ENCODE measurements around the gene RNF34.
"Not testable (repeated sequence)": the region's sequence is repeated elsewhere in the genome, so short reads cannot be mapped to it uniquely, and the experiment has no call there.

Gene RNF34

DNA sequence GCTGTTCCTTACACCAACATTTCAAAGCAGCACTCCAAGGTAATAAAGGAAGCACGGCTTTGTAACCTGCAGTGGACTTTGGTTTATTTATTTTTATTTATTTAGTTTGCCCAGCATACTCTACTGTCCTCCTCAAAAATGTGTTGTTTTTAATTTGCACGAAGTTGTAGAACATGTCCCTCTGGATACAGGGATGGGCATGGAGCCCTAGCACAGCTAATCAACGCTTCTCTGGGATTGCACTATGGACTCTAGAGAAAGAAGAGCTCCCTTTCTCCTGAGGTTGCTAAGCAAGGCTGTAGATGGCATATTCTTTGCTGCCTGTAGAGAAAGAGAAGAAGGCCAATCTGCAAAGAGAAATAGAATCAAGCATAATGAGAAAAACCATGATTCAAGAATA, 41.8 kb upstream of the RNF34 start:
- TF ChIP-seq, protein P1, sequence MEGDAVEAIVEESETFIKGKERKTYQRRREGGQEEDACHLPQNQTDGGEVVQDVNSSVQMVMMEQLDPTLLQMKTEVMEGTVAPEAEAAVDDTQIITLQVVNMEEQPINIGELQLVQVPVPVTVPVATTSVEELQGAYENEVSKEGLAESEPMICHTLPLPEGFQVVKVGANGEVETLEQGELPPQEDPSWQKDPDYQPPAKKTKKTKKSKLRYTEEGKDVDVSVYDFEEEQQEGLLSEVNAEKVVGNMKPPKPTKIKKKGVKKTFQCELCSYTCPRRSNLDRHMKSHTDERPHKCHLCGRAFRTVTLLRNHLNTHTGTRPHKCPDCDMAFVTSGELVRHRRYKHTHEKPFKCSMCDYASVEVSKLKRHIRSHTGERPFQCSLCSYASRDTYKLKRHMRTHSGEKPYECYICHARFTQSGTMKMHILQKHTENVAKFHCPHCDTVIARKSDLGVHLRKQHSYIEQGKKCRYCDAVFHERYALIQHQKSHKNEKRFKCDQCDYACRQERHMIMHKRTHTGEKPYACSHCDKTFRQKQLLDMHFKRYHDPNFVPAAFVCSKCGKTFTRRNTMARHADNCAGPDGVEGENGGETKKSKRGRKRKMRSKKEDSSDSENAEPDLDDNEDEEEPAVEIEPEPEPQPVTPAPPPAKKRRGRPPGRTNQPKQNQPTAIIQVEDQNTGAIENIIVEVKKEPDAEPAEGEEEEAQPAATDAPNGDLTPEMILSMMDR (IDR thresholded peaks at IDR 0.05; ENCODE audit: control extremely low read depth, extremely low read depth, low read depth, missing control alignments), result no peak
- no peak for DNase-seq (ENCODE audit: extremely low spot score)
- ChIA-PET CTCF (interaction anchor here (1.4 to 2.5 kb wide), 5 partner anchors 11 to 775 kb away, joined by 3 to 9 read pairs (median 6); no protein-coding TSS in a partner anchor), POLR2A (no interaction called here)

DNA sequence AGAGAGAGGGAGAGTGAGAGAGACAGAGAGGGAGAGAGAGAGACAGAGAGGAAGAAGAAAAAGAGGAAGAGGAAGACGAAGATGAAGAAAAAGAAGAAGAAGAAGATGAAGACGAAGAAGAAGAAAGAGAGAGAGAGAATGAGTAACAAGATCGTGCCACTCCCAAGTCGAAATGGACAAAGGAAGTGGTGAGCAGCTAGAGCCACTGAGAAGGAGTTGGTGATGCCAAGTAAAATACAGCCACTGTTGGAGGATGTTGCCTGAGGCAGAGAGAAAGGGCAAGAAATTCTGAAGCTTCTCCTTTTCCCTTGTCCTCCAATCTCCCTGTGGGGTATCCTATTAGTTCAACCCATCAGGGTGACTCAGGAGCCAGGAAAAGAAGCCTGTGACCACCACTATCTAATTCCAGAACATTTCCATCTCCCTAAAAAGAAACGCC, 35.2 kb upstream of the RNF34 start:
- CTCF ChIA-PET, result interaction anchor here (0.6 to 1.5 kb wide), 3 partner anchors 27 to 37 kb away, joined by 3 to 6 read pairs (median 4); no protein-coding TSS in a partner anchor
- no peak for DNase-seq (ENCODE audit: extremely low spot score)
- POLR2A ChIA-PET, result no interaction called here
- TF ChIP-seq, protein P1 (IDR thresholded peaks at IDR 0.05; ENCODE audit: control extremely low read depth, extremely low read depth, low read depth, missing control alignments), result no peak

DNA sequence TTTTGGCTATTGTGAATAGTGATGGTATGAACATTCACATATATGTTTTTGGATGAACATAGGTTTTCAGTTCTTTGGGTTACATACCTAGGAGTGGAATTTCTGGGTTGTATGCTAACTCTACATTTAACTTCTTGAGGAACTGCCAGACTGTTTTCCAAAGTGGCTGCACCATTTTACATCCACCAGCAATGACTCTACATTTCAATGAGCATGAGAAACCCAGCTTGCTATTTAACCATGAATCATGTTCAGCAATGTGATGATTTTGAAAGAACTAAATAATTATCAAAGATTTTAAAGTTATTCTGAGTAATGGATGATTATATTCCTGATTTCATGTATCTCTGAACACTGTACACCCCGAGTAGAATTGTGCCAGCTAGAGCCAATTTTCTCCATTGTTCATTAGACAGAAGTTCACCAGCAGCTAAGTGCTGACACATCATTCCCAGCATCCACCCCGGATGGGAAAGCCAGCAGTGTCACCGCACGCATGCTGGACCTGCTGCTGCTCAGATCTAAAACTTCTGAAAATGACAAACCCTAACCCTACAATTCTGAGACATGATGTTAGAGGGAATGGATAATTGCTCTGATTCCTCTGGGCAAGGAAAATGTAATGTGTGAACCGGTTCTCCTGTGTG, 34.4 kb upstream of the RNF34 start:
- CTCF ChIA-PET, result interaction anchor here (0.9 to 1.1 kb wide), 3 partner anchors 26 to 39 kb away, joined by 3 read pairs; no protein-coding TSS in a partner anchor
- POLR2A ChIA-PET, result no interaction called here
- TF ChIP-seq, protein P1 (IDR thresholded peaks at IDR 0.05; ENCODE audit: control extremely low read depth, extremely low read depth, low read depth, missing control alignments), result no peak
- no peak for DNase-seq (ENCODE audit: extremely low spot score)

DNA sequence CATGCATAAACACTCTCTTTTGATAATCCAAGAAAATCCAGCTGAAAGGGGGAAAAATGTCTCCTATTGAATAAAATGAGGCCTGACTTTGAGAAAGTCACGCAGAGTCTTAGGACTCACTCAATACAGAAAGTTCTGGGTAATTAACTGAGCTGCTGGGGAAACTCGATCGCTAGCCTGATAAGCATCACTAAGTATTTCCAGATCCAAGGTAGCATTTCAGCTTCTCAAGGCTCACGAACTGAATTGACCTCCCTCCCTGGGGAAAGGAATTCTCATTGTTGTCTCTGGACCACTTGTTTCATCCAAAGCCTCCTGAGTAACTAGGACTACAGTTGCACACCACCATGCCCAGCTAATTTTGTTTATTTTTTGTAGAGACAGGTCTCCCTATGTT, 33.9 kb upstream of the RNF34 start:
- DNase-seq (ENCODE audit: extremely low spot score), result no peak
- ChIA-PET POLR2A (no interaction called here), CTCF (interaction anchor here (1.0 to 1.1 kb wide), 2 partner anchors 37 to 38 kb away, joined by 3 read pairs; no protein-coding TSS in a partner anchor)
- TF ChIP-seq, protein P1 (IDR thresholded peaks at IDR 0.05; ENCODE audit: control extremely low read depth, extremely low read depth, low read depth, missing control alignments), result no peak

DNA sequence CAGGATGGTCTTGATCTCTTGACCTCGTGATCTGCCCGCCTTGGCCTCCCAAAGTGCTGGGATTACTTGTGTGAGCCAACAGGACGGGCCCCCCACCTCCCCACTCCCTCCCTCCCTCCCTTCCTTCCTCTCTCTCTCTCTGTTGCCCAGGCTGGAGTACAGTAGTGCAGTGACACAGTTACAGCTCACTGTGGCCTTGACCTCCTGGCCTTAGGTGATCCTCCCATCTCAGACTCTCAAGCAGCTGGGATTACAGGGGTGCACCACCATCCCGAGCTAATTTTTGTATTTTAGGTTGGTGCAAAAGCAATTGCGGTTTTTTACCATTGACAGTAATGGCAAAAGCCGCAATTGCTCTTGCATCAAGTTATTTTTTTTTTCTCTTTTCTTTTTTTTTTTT, 28.5 kb upstream of the RNF34 start:
- ChIA-PET CTCF (interaction anchor here (1.3 to 1.4 kb wide), 2 partner anchors 38 to 72 kb away, joined by 4 to 5 read pairs; no protein-coding TSS in a partner anchor), POLR2A (no interaction called here)
- TF ChIP-seq, protein P1 (IDR thresholded peaks at IDR 0.05; ENCODE audit: control extremely low read depth, extremely low read depth, low read depth, missing control alignments), result no peak
- DNase-seq (ENCODE audit: extremely low spot score), result no peak

DNA sequence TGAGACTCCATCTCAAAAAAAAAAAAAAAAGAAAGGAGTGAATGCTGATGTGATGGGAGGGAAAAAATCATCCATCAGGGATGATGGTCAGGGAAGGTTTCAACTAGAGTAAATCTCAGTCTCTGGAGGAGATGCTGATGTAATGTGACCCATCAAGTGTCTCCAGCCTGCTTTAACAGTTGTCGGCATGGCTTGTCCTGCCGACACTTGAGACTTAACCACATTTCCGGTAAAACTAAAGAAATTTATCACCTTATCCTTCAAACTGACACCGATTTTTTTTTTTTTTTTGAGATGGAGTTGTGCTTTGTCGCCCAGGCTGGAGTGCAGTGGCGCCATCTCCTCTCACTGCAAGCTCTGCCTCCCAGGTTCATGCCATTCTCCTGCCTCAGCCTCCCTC, 26.2 kb upstream of the RNF34 start:
- DNase-seq (ENCODE audit: extremely low spot score), result no peak
- ChIA-PET POLR2A (no interaction called here), CTCF (no interaction called here)
- TF ChIP-seq, protein P1 (IDR thresholded peaks at IDR 0.05; ENCODE audit: control extremely low read depth, extremely low read depth, low read depth, missing control alignments), result no peak

DNA sequence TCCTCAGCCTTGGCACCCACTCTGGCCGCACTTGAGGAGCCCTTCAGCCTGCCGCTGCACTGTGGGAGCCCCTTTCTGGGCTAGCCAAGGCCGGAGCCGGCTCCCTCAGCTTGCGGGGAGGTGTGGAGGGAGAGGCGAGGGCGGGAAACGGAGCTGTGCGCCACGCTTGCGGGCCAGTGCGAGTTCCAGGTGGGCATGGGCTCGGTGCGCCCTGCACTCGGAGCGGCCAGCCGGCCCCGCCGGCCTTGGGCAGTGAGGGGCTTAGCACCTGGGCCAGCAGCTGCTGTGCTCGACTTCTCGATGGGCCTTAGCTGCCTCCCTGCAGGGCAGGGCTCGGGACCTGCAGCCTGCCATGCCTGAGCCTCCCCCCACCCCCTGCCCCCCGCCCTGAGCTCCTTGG, 25.6 kb upstream of the RNF34 start:
- CTCF ChIA-PET, result interaction anchor here (0.9 to 1.2 kb wide), 2 partner anchors 39 to 40 kb away, joined by 4 read pairs; no protein-coding TSS in a partner anchor
- POLR2A ChIA-PET; DNase-seq (ENCODE audit: extremely low spot score): not testable (repeated sequence)

DNA sequence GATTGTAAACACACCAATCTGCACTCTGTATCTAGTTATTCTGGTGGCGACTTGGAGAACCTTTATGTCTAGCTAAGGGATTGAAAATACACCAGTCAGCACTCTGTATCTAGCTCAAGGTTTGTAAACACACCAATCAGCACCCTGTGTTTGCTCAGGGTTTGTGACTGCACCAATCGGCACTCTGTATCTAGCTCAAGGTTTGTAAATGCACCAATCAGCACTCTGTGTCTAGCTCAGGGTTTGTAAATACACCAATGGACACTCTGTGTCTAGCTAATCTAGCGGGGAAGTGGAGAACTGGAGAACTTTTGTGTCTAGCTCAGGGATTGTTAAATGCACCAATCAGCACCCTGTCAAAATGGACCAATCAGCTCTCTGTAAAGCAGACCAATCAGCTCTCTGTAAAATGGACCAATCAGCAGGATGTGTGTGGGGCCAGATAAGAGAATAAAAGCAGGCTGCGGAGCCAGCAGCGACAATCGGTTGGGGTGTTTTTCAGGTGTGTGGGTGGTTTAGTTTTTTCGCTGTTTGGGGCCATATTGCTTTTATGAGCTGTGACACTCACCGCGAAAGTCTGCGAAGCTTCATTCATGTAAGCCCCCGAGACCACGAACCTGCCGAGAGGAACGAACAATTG, 24.9 kb upstream of the RNF34 start:
- DNase-seq (ENCODE audit: extremely low spot score); POLR2A ChIA-PET: not testable (repeated sequence)
- CTCF ChIA-PET, result interaction anchor here (0.9 to 1.2 kb wide), 3 partner anchors 40 to 78 kb away, joined by 3 to 4 read pairs (median 4); no protein-coding TSS in a partner anchor

Measured in GM10248 (cell line).